ENCODE measurements around the gene RASA4B.
A peak's percentile ranks its signal among the peaks of the same experiment; 100 is the strongest.

Gene RASA4B

DNA sequence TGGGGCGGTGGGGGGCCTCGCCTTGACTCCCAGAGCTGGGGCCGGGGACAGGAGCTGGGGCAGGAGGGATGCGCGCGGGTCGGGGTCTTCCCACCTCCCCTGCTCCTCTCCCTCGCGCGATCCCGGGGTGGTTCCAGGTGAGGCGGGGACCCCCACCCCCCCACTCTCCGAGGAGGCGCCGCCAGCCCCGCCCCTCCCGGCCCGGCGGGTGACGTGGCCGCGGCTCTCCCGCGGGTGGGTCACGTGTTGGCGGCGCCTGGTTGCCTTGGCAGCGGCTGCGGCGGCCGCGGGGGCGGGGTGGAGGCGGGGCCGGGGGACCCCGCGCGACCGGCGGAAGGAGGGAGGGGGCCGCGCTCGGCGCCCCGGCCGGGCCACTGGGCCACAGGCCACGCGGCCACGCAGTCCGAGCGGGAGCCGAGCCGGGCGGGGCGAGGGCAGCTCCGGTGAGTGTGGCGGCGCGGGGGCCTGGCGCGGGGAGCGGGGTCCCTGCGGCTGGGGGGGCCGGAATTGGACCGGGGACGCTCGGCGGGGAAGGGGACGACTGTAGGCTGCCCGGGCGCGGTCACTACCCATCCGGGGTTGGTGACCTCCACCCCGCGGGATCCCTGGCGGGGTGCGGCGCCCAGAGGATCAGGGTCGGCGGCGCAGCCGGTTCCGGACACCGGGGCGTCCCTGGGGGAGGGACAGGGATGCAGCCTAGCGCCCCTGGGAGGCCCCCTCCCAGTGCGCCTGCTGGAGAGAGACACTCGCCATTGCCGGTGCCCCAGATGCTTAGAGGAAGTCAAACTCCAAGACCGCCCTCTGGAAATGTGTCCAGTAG, 84.1 kb downstream of the RASA4B start, which contains the start of gene ORAI2:
Gene ORAI2, plus strand, starts transcription at position 357 of the 820 bp plus-strand sequence. CDS start 5,382 bp downstream, outside the sequence.
- no peaks in the 10 kb centered on the region for H3K27me3 Mint-ChIP-seq
- H3K4me3 Mint-ChIP-seq, result peak within 1 kb of the TSS; percentile 89
- H3K36me3 Mint-ChIP-seq, result no peaks in the 10 kb centered on the region
- peak within 1 kb of the TSS; percentile 97 for H3K27ac Mint-ChIP-seq
- peaks cover 55% of the 10 kb centered on the region for H3K4me1 Mint-ChIP-seq (ENCODE audit: low read depth)
- H3K9me3 Mint-ChIP-seq (ENCODE audit: low read depth), result no peaks in the 10 kb centered on the region
